ENCODE data around the gene CKAP2.
A peak's percentile ranks its signal among the peaks of the same experiment; 100 is the strongest.

Gene CKAP2

GRCh38 chr13:52447354-52447753 is 7.9 kb upstream of the CKAP2 start:
- H3K4me3 ChIP-seq (ENCODE audit: low read length) = no peak overlapping the region
- H3K9me3 ChIP-seq (replicated peaks; ENCODE audit: insufficient read depth, low read length) = no peaks in the 10 kb centered on the region
- no peaks in the 10 kb centered on the region for H4K20me1 ChIP-seq (ENCODE audit: insufficient read depth, low read length)
- H3K79me2 ChIP-seq (ENCODE audit: low read length) = peaks cover 62% of the 10 kb centered on the region
- H3K9ac ChIP-seq (ENCODE audit: low read length) = no peak overlapping the region
- H3K27ac ChIP-seq (ENCODE audit: low read length) = no peak overlapping the region
- no peak for DNase-seq
- peaks cover 4% of the 10 kb centered on the region; the same call in 1 of the 2 replicates for H3F3A ChIP-seq (ENCODE audit: insufficient read depth, low read length)
- no peaks in the 10 kb centered on the region for H3K9me2 ChIP-seq (replicated peaks; ENCODE audit: insufficient read depth, low read length)
- H3K36me3 ChIP-seq (replicated peaks; ENCODE audit: insufficient read depth, low read length) = no peaks in the 10 kb centered on the region
- no peaks in the 10 kb centered on the region for H3K27me3 ChIP-seq (replicated peaks; ENCODE audit: insufficient read depth, low read length)
- TF ChIP-seq CTCF (IDR thresholded peaks at IDR 0.05; ENCODE audit: low read length) = no peak
- TF ChIP-seq EZH2phosphoT487 (IDR thresholded peaks at IDR 0.05; ENCODE audit: low read length) = no peak
- no peak for TF ChIP-seq EZH2 (optimal IDR thresholded peaks at IDR 0.05; ENCODE audit: low read depth, low read length)
- H3K4me1 ChIP-seq (ENCODE audit: low read length) = 0 out of 2 replicates have a peak, but pooled peaks cover 7% of the 10 kb centered on the region
- no peak overlapping the region for H2AFZ ChIP-seq (ENCODE audit: low read length)
- H3K4me2 ChIP-seq (ENCODE audit: low read depth, low read length) = no peak overlapping the region

- H3K27me3 ChIP-seq (replicated peaks; ENCODE audit: insufficient read depth, low read length) = no peaks in the 10 kb centered on the region
- no peak overlapping the region for H3K4me3 ChIP-seq (ENCODE audit: low read length)
- no peaks in the 10 kb centered on the region for H3K9me3 ChIP-seq (replicated peaks; ENCODE audit: insufficient read depth, low read length)
- H3K36me3 ChIP-seq (replicated peaks; ENCODE audit: insufficient read depth, low read length) = no peaks in the 10 kb centered on the region
- H3K79me2 ChIP-seq (ENCODE audit: low read length) = peaks cover 61% of the 10 kb centered on the region
- H3F3A ChIP-seq (ENCODE audit: insufficient read depth, low read length) = peaks cover 4% of the 10 kb centered on the region; the same call in 1 of the 2 replicates
- no peaks in the 10 kb centered on the region for H3K9me2 ChIP-seq (replicated peaks; ENCODE audit: insufficient read depth, low read length)
- DNase-seq = no peak
- no peak overlapping the region for H2AFZ ChIP-seq (ENCODE audit: low read length)
- no peak for TF ChIP-seq EZH2 (optimal IDR thresholded peaks at IDR 0.05; ENCODE audit: low read depth, low read length)
- H3K27ac ChIP-seq (ENCODE audit: low read length) = no peak overlapping the region
- 0 out of 2 replicates have a peak, but pooled peaks cover 7% of the 10 kb centered on the region for H3K4me1 ChIP-seq (ENCODE audit: low read length)
- H3K4me2 ChIP-seq (ENCODE audit: low read depth, low read length) = peak overlapping the region; percentile 22; the same call in 1 of the 2 replicates
- H4K20me1 ChIP-seq (ENCODE audit: insufficient read depth, low read length) = no peaks in the 10 kb centered on the region
- H3K9ac ChIP-seq (ENCODE audit: low read length) = no peak overlapping the region
These were observed 7.3 kb upstream of the CKAP2 start for GRCh38 chr13:52447815-52448552.

GRCh38 chr13:52449331-52450011 is 5.8 kb upstream of the CKAP2 start:
- Histone ChIP-seq H3K4me1 (ENCODE audit: low read length) (0 out of 2 replicates have a peak, but pooled peaks cover 7% of the 10 kb centered on the region), H3K4me3 (ENCODE audit: low read length) (peak overlapping the region; percentile 89), H3K27me3 (replicated peaks; ENCODE audit: insufficient read depth, low read length) (no peaks in the 10 kb centered on the region), H2AFZ (ENCODE audit: low read length) (peak overlapping the region; percentile 63), H3K27ac (ENCODE audit: low read length) (peak overlapping the region; percentile 62; the same call in 1 of the 2 replicates), H3K4me2 (ENCODE audit: low read depth, low read length) (peak overlapping the region; percentile 68), H3K36me3 (replicated peaks; ENCODE audit: insufficient read depth, low read length) (no peaks in the 10 kb centered on the region), H4K20me1 (ENCODE audit: insufficient read depth, low read length) (no peaks in the 10 kb centered on the region), H3F3A (ENCODE audit: insufficient read depth, low read length) (peaks cover 17% of the 10 kb centered on the region), H3K9me3 (replicated peaks; ENCODE audit: insufficient read depth, low read length) (no peaks in the 10 kb centered on the region), H3K9ac (ENCODE audit: low read length) (peak overlapping the region; percentile 80), H3K9me2 (replicated peaks; ENCODE audit: insufficient read depth, low read length) (no peaks in the 10 kb centered on the region), H3K79me2 (ENCODE audit: low read length) (peaks cover 62% of the 10 kb centered on the region)
- TF ChIP-seq EZH2phosphoT487 (IDR thresholded peaks at IDR 0.05; ENCODE audit: low read length) (no peak), CTCF (IDR thresholded peaks at IDR 0.05; ENCODE audit: low read length) (no peak), EZH2 (optimal IDR thresholded peaks at IDR 0.05; ENCODE audit: low read depth, low read length) (no peak)
- peak; percentile 9 for DNase-seq

Measured in MM.1S (cell line).